Measurements from ENCODE around the gene FGF22.
A peak's percentile ranks its signal among the peaks of the same experiment; 100 is the strongest.

The FGF22 gene

GRCh38 chr19:678791-679388 lies 39.2 kb downstream of the FGF22 start:
- peaks cover 0 to 5% (median 0%) of the 10 kb centered on the region in 3 donors for H3K36me3 ChIP-seq
- H3K4me1 ChIP-seq: peaks cover 12 to 51% (median 31%) of the 10 kb centered on the region in 4 donors
- H3K4me3 ChIP-seq: peak overlapping the region; percentile 71 to 83
- DNase-seq: peak in 1 of 2 donors; percentile 19
- H3K27me3 ChIP-seq: no peaks in the 10 kb centered on the region
- intact Hi-C loops (cut with DNase I; ENCODE audit: low total_unique reads): no loop called here
- TF ChIP-seq, protein P1, sequence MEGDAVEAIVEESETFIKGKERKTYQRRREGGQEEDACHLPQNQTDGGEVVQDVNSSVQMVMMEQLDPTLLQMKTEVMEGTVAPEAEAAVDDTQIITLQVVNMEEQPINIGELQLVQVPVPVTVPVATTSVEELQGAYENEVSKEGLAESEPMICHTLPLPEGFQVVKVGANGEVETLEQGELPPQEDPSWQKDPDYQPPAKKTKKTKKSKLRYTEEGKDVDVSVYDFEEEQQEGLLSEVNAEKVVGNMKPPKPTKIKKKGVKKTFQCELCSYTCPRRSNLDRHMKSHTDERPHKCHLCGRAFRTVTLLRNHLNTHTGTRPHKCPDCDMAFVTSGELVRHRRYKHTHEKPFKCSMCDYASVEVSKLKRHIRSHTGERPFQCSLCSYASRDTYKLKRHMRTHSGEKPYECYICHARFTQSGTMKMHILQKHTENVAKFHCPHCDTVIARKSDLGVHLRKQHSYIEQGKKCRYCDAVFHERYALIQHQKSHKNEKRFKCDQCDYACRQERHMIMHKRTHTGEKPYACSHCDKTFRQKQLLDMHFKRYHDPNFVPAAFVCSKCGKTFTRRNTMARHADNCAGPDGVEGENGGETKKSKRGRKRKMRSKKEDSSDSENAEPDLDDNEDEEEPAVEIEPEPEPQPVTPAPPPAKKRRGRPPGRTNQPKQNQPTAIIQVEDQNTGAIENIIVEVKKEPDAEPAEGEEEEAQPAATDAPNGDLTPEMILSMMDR (IDR thresholded peaks at IDR 0.05): no peak
- no peaks in the 10 kb centered on the region for H3K9me3 ChIP-seq
- H3K27ac ChIP-seq: peak overlapping the region; percentile 93 to 97

- Histone ChIP-seq H3K36me3 (peaks cover 0 to 5% (median 0%) of the 10 kb centered on the region in 3 donors), H3K27me3 (no peaks in the 10 kb centered on the region), H3K4me3 (peak overlapping the region; percentile 71 to 83), H3K9me3 (no peaks in the 10 kb centered on the region), H3K27ac (peak overlapping the region; percentile 93 to 97), H3K4me1 (peaks cover 12 to 51% (median 31%) of the 10 kb centered on the region in 4 donors)
- intact Hi-C loops (cut with DNase I; ENCODE audit: low total_unique reads): no loop called here
- DNase-seq: peak; percentile 58 to 92
- TF ChIP-seq, protein P1 (IDR thresholded peaks at IDR 0.05): no peak
Observed at GRCh38 chr19:679418-680286, 40.0 kb downstream of the FGF22 start.

- Histone ChIP-seq H3K27ac (peak overlapping the region; percentile 93 to 97), H3K4me1 (peaks cover 12 to 48% (median 31%) of the 10 kb centered on the region in 4 donors), H3K4me3 (peak overlapping the region; percentile 71 to 83), H3K36me3 (peaks cover 0 to 5% (median 0%) of the 10 kb centered on the region in 3 donors), H3K9me3 (no peaks in the 10 kb centered on the region), H3K27me3 (no peaks in the 10 kb centered on the region)
- peak; percentile 99 to 100 for DNase-seq
- intact Hi-C loops (cut with DNase I; ENCODE audit: low total_unique reads): no loop called here
- TF ChIP-seq, protein P1 (IDR thresholded peaks at IDR 0.05): peak; percentile 35 to 52
Observed at GRCh38 chr19:680287-681028, 40.8 kb downstream of the FGF22 start.

DNA sequence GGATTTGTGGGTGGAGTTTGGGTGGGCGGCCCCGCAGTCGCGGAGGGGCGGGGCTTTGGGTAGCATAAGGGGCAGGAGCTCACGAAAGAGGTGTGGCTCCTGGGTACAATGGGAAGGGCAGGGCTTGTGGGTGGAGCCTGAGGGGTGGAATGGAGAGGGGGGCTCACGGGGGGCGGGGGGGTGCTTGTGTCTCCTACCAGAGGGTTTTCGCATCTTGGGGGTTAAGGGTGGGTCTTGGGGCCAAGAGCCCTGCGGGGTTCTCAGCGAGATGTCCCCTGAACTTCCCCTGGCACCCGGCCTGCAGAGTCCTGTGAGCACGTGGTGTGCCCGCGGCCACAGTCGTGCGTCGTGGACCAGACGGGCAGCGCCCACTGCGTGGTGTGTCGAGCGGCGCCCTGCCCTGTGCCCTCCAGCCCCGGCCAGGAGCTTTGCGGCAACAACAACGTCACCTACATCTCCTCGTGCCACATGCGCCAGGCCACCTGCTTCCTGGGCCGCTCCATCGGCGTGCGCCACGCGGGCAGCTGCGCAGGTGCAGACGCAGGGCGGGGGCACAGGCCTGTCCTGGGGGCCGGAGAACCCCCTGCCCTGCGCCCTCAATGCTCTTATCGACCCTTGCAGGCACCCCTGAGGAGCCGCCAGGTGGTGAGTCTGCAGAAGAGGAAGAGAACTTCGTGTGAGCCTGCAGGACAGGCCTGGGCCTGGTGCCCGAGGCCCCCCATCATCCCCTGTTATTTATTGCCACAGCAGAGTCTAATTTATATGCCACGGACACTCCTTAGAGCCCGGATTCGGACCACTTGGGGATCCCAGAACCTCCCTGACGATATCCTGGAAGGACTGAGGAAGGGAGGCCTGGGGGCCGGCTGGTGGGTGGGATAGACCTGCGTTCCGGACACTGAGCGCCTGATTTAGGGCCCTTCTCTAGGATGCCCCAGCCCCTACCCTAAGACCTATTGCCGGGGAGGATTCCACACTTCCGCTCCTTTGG lies 41.6 kb downstream of the FGF22 start:
- peak overlapping the region; percentile 93 to 97 for H3K27ac ChIP-seq
- peaks cover 12 to 42% (median 28%) of the 10 kb centered on the region in 4 donors for H3K4me1 ChIP-seq
- no peaks in the 10 kb centered on the region for H3K27me3 ChIP-seq
- H3K36me3 ChIP-seq: peaks cover 0 to 5% (median 0%) of the 10 kb centered on the region in 3 donors
- peak in 1 of 2 donors; percentile 41 for DNase-seq
- H3K4me3 ChIP-seq: peak overlapping the region; percentile 37 to 83
- TF ChIP-seq, protein P1 (IDR thresholded peaks at IDR 0.05): no peak
- H3K9me3 ChIP-seq: no peaks in the 10 kb centered on the region
- intact Hi-C loops (cut with DNase I; ENCODE audit: low total_unique reads): no loop called here

Measured in tibial artery (tissue), 4 donors.